HUES6 (cell line): Measurements from ENCODE around the gene ATP13A3.

Experiments
- H3K27ac ChIP-seq: 2 replicates; pipeline ENCODE4 v1.7.0; 2013; ENCODE audit warnings: low read depth, mild to moderate bottlenecking, low read length, inconsistent platforms
- H3K27me3 ChIP-seq: 2 replicates; pipeline ENCODE4 v1.6.1; 2013; ENCODE audit warnings: low read length; ENCODE audit not compliant: control insufficient read depth, insufficient read depth
- H3K36me3 ChIP-seq: 2 replicates; pipeline ENCODE4 v1.6.1; 2013; ENCODE audit warnings: low read length; ENCODE audit not compliant: control insufficient read depth, insufficient read depth
- H3K4me1 ChIP-seq: 2 replicates; pipeline ENCODE4 v1.6.1; 2013; ENCODE audit warnings: low read length; ENCODE audit not compliant: control insufficient read depth, insufficient read depth
- H3K4me3 ChIP-seq: 2 replicates; pipeline ENCODE4 v1.5.1; 2013; ENCODE audit warnings: low read depth, low read length
- H3K9ac ChIP-seq: one replicate; pipeline ENCODE4 v1.6.1; 2013; ENCODE audit warnings: mild to moderate bottlenecking, low read length
- H3K9me3 ChIP-seq: 2 replicates; pipeline ENCODE4 v1.6.1; 2013; ENCODE audit warnings: low read depth, low read length; ENCODE audit not compliant: control insufficient read depth, insufficient read depth

Gene ATP13A3

DNA sequence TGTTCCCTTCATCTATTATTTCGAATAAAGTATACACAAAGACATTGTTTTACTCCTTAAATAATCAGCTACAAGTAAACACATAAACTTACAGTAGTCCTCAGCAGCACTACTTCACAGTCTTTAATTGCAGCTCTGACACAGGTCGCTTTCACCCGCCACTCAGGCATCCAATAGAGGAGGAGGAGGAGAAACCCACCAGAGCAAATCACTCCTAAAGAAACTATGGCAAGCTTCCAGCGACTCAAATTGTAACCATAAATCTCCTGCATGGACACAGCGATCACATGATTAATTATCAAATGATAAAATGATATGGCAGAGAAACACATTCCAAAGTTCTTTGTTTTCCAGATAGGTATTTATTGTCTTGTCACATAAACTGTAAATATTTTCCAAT lies 26.2 kb downstream of the ATP13A3 start:
- Histone ChIP-seq H3K27ac (no peak overlapping the region), H3K27me3 (no peaks in the 10 kb centered on the region), H3K4me1 (no peaks in the 10 kb centered on the region), H3K4me3 (no peak overlapping the region), H3K9me3 (no peaks in the 10 kb centered on the region), H3K36me3 (peaks cover 46% of the 10 kb centered on the region), H3K9ac (no peak overlapping the region)

DNA sequence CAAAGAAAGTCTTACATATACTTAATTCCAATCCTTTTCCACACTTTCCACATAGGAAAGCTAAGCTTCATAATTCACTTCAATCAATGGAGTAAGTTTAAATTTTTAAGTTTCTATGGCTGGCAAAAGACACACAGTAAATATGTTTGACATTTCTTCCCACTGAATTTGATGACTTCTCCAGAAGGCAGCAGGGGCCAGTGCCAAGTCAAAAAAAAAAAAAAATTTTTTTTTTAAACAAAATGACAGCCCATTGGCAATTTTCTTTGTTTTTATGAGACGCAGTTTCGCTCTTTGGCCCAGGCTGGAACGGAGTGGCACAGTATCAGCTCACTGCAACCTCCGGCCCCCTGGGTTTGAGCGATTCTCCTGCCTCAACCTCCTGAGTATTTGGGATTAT lies 28.7 kb downstream of the ATP13A3 start:
- H3K27ac ChIP-seq: no peak overlapping the region
- no peak overlapping the region for H3K9ac ChIP-seq
- no peaks in the 10 kb centered on the region for H3K4me1 ChIP-seq
- H3K4me3 ChIP-seq: no peak overlapping the region
- H3K9me3 ChIP-seq: no peaks in the 10 kb centered on the region
- no peaks in the 10 kb centered on the region for H3K27me3 ChIP-seq
- peaks cover 64% of the 10 kb centered on the region for H3K36me3 ChIP-seq

DNA sequence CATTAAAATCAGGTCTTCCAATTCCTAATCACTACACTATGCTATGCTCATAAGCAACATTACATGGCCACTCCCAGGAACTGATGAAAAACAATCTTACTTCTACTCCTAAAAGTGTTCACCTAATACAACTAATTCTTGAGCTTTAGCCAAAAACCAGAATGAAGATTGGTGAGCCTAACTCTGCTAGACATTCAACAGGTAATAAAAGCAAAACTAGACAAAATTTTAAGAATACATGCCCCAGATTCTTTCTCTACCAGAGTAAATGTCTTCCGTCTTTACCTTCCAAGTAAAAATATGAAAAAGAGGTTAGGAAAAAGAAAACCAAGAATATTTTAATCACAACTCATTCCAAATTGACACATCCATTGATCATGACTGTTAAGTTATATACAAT lies 31.3 kb downstream of the ATP13A3 start:
- Histone ChIP-seq H3K9ac (no peak overlapping the region), H3K9me3 (no peaks in the 10 kb centered on the region), H3K27me3 (no peaks in the 10 kb centered on the region), H3K27ac (no peak overlapping the region), H3K4me3 (no peak overlapping the region), H3K4me1 (no peaks in the 10 kb centered on the region), H3K36me3 (peaks cover 79% of the 10 kb centered on the region)

DNA sequence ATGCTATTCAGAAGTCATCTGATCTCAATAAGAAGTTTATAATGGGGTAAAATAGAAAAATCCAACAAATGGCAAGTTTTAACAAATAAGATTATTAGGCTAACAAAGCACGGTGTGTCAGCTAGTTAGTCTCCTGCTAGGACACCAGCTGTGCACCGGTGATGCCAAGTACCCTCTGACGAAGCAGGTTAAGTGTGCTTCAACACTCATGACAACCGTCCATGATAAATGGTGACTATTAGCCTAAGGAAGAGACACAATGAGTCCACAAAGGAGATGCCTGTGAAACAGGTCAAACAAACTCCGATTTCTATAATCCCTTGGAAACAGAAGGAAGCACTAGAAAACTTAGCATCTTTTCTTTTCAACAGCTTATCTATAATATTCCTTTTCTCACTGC lies 36.5 kb downstream of the ATP13A3 start:
- H3K9ac ChIP-seq: no peak overlapping the region
- peaks cover 90% of the 10 kb centered on the region for H3K36me3 ChIP-seq
- no peaks in the 10 kb centered on the region for H3K4me1 ChIP-seq
- no peaks in the 10 kb centered on the region for H3K27me3 ChIP-seq
- H3K9me3 ChIP-seq: no peaks in the 10 kb centered on the region
- H3K27ac ChIP-seq: no peak overlapping the region
- no peak overlapping the region for H3K4me3 ChIP-seq

DNA sequence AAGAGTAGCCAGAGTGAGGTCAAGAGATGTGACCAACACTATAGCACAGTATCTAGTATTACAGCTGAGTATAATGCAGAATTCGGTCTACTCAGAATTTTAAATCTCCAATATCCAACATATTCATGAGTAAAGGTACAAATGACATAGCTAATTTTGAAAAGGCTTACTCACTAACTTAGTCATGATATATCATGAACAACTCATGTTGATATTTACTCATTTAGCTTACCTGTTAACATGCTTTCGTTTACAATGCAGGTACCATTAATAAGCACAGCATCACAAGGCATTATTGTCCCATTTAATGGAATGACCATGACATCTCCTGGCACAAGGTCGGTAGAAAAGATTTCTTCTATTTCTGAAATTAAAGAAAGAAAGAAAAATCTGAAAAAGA lies 36.9 kb downstream of the ATP13A3 start:
- Histone ChIP-seq H3K27ac (no peak overlapping the region), H3K36me3 (peaks cover 89% of the 10 kb centered on the region), H3K9ac (no peak overlapping the region), H3K4me3 (no peak overlapping the region), H3K4me1 (no peaks in the 10 kb centered on the region), H3K9me3 (no peaks in the 10 kb centered on the region), H3K27me3 (no peaks in the 10 kb centered on the region)

DNA sequence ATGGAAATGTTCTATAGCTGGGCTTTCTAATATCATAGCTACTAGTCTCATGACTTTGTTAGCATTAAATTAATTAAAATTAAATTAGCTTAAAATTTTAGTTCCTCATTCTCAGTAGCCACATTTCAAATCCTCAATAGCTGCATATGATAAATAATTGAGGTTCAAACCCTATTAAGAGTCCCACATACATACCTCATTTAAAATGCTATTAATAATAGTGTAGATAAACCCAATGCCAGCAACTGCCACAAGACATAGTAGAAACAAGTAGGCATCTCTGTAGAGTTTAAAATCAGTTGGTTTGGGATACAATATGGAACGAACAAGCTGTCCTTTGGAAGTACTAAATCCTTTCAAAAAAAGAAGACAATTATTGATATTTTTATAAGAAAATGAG lies 39.1 kb downstream of the ATP13A3 start:
- peaks cover 93% of the 10 kb centered on the region for H3K36me3 ChIP-seq
- no peaks in the 10 kb centered on the region for H3K4me1 ChIP-seq
- H3K27ac ChIP-seq: no peak overlapping the region
- no peak overlapping the region for H3K9ac ChIP-seq
- no peaks in the 10 kb centered on the region for H3K9me3 ChIP-seq
- no peaks in the 10 kb centered on the region for H3K27me3 ChIP-seq
- H3K4me3 ChIP-seq: no peak overlapping the region

DNA sequence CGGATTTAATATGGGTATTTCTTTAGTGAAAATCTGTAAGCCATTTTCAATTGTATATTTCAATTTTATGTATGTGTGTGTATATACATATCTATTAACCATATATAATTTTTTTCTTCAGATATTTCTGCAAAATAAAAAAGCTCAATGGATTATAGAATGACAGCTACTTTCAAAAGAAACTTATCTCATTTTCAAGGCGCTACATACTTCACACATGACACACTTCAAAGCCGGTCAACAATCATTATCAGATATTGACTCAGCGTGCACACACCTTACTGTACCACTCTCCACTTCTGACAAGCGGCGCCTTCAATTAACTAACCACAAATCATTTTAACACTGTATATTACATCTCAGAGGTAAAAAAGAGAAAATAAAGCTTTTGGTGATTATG lies 39.6 kb downstream of the ATP13A3 start:
- Histone ChIP-seq H3K9ac (no peak overlapping the region), H3K4me1 (no peaks in the 10 kb centered on the region), H3K9me3 (no peaks in the 10 kb centered on the region), H3K36me3 (peaks cover 89% of the 10 kb centered on the region), H3K27ac (no peak overlapping the region), H3K4me3 (no peak overlapping the region), H3K27me3 (no peaks in the 10 kb centered on the region)

DNA sequence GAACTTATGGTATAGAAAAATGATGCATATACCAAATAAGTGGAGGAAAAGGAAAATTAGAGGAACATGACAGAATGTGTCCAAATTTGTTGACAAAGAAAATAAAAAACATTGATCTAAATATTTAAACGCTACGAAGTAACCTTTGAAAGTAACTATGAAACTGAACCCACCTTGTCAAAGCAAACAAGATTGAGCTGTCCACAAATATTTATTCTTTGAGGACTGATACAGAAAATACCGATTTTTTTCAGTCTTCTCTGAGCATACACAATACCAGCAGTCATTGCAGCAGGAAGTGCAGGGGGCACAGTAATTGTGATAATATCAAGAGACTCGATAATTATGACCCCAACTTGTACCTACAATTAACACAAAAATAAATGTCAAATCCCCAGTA lies 40.0 kb downstream of the ATP13A3 start:
- H3K27ac ChIP-seq: no peak overlapping the region
- H3K4me1 ChIP-seq: no peaks in the 10 kb centered on the region
- no peak overlapping the region for H3K9ac ChIP-seq
- H3K4me3 ChIP-seq: no peak overlapping the region
- peaks cover 89% of the 10 kb centered on the region for H3K36me3 ChIP-seq
- H3K9me3 ChIP-seq: no peaks in the 10 kb centered on the region
- no peaks in the 10 kb centered on the region for H3K27me3 ChIP-seq

DNA sequence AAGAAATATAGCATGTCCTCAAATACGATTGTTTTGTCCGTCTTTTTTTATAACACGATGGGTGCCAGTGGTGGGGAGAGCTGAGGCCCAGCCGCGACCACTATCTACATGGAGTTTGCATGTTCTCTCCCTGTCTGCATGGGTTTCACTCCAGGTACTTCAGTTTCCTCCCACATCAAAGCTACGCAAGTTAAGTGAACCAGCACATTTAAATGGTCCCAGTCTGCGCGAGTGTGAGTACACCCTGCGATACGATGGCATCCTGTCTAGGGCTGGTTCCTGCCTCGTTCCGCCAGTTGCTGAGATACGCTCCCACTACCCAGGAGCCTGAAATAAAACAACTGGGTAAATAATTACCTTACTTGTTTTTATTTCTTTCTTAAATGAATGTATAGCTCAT lies 40.6 kb downstream of the ATP13A3 start:
- Histone ChIP-seq H3K4me3 (no peak overlapping the region), H3K36me3 (peaks cover 86% of the 10 kb centered on the region), H3K27me3 (no peaks in the 10 kb centered on the region), H3K27ac (no peak overlapping the region), H3K9me3 (no peaks in the 10 kb centered on the region), H3K9ac (no peak overlapping the region), H3K4me1 (no peaks in the 10 kb centered on the region)

DNA sequence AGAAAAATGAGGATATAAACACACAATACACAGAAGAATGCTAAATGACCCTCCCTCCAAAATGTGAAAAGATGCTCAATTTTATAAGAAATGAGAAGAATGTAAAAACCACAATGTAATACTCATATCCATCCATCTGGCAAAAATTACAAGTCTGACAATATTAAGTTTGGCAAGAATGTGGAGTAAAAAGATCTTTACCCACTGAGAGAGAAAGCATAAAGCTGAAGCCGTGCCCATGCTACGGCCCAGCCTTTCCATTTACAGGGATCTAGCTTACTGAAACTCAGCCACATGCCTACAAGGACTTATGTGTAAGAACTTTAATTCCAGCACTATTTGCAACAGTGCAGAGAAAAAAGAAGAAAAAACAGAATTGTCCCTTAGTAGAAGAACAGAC lies 42.9 kb downstream of the ATP13A3 start:
- H3K9me3 ChIP-seq: no peaks in the 10 kb centered on the region
- H3K4me3 ChIP-seq: no peak overlapping the region
- peaks cover 85% of the 10 kb centered on the region for H3K36me3 ChIP-seq
- H3K27me3 ChIP-seq: no peaks in the 10 kb centered on the region
- no peak overlapping the region for H3K27ac ChIP-seq
- H3K9ac ChIP-seq: no peak overlapping the region
- H3K4me1 ChIP-seq: no peaks in the 10 kb centered on the region

DNA sequence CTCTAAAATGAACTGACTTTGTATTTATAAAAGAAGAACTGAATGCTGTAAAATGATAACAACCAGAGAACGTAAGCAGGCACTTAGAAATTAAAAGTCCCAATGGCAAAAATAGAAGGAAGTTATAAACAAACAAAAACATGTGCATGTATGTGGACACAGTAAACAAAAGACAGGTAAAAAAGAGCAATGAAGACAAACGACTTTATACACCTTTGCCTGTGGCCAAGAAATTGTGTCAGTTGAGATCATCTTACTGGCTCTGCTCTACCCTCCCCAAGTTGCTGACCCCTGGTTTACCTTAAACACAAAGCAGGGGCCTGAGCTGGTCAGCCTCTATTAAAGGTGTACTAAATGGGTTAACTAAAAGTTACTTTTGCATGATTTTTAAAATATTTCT lies 46.0 kb downstream of the ATP13A3 start:
- H3K4me1 ChIP-seq: no peaks in the 10 kb centered on the region
- no peaks in the 10 kb centered on the region for H3K9me3 ChIP-seq
- H3K27me3 ChIP-seq: no peaks in the 10 kb centered on the region
- H3K4me3 ChIP-seq: no peak overlapping the region
- H3K27ac ChIP-seq: no peak overlapping the region
- H3K9ac ChIP-seq: no peak overlapping the region
- H3K36me3 ChIP-seq: peaks cover 86% of the 10 kb centered on the region

DNA sequence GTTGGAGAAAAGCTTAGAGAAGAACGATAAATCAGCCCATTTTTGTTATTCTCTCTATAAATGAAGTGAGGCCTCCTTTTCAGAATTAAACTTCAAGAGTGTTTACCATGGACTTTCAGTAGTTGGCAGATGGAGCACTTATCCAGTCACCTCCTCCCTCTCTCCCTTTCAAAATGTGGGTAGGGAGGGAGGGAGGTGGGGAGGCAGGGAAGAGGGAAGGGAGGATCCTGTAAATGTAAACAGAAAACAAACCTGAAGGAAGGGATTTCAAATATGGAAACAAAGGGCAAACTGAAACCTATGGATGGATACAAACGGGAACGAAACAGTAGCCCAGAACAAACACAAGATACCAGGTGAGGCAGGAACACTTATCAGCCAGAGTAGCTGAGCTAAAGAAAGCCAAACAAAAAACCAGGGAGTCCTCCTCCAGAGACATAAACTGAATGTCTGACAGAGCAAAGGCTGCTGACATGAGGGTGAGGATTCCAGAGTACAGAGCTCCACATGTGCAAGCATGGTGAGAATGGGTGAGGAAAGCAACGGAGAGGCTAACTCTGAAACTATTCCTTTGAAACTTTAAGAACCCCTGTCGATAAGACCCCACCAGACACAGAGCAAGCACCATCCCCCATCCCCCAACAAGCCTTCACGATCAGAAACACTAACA lies 46.8 kb downstream of the ATP13A3 start:
- Histone ChIP-seq H3K4me3 (no peak overlapping the region), H3K36me3 (peaks cover 86% of the 10 kb centered on the region), H3K4me1 (no peaks in the 10 kb centered on the region), H3K9me3 (no peaks in the 10 kb centered on the region), H3K27ac (no peak overlapping the region), H3K9ac (no peak overlapping the region), H3K27me3 (no peaks in the 10 kb centered on the region)
